ENCODE results near the gene SNX30.

DNA sequence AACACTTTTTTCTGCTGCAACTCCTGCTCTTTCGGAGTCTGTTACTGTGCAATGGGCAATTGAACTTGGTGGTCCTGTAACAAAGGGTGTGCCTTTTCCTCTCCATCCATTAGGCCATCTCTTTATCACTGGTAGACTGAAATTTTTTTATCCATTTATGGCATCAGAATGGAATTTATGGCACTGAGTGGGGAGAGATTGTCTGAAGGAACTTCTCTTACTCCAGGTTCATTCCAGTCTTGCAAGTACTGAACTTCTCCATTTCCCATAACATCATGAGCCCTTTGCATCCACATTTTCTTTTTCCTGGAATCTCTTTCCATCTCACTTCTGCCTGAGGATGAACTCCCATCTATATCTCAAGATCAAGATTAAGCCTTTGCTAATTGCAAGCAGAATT lies 130.1 kb downstream of the SNX30 start:
- TF ChIP-seq, protein P1, sequence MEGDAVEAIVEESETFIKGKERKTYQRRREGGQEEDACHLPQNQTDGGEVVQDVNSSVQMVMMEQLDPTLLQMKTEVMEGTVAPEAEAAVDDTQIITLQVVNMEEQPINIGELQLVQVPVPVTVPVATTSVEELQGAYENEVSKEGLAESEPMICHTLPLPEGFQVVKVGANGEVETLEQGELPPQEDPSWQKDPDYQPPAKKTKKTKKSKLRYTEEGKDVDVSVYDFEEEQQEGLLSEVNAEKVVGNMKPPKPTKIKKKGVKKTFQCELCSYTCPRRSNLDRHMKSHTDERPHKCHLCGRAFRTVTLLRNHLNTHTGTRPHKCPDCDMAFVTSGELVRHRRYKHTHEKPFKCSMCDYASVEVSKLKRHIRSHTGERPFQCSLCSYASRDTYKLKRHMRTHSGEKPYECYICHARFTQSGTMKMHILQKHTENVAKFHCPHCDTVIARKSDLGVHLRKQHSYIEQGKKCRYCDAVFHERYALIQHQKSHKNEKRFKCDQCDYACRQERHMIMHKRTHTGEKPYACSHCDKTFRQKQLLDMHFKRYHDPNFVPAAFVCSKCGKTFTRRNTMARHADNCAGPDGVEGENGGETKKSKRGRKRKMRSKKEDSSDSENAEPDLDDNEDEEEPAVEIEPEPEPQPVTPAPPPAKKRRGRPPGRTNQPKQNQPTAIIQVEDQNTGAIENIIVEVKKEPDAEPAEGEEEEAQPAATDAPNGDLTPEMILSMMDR (IDR thresholded peaks at IDR 0.05): no peak
- no peak for TF ChIP-seq EZH2 (IDR thresholded peaks at IDR 0.05; ENCODE audit: borderline replicate concordance, insufficient read depth, low read depth, low read length, poor library complexity, severe bottlenecking)

Measured in B cell (primary cell).